H4 (cell line): ENCODE results near the gene SERPINA5. TPM values are rescaled to one million over a fixed set of nuclear protein-coding genes. Genes with fewer than 3 reads are reported as not detected.
"Not testable (repeated sequence)": the region's sequence is repeated elsewhere in the genome, so short reads cannot be mapped to it uniquely, and the experiment has no call there.

Experiments
- DNase-seq: peaks from one replicate; pipeline ENCODE4 v3.0.0-alpha.2; 2015; ENCODE audit warnings: low spot score
- total RNA-seq: library from RNA; depleted of rRNA; stranded (reverse); fragments of >200 nt; shearing (Covaris generic); gene quantifications from 2 replicates; pipeline ENCODE4 v1.2.3, GENCODE V29; 2014

Gene SERPINA5
- total RNA-seq, 1 experiment from 2014 or later, result 1.6 TPM

DNA sequence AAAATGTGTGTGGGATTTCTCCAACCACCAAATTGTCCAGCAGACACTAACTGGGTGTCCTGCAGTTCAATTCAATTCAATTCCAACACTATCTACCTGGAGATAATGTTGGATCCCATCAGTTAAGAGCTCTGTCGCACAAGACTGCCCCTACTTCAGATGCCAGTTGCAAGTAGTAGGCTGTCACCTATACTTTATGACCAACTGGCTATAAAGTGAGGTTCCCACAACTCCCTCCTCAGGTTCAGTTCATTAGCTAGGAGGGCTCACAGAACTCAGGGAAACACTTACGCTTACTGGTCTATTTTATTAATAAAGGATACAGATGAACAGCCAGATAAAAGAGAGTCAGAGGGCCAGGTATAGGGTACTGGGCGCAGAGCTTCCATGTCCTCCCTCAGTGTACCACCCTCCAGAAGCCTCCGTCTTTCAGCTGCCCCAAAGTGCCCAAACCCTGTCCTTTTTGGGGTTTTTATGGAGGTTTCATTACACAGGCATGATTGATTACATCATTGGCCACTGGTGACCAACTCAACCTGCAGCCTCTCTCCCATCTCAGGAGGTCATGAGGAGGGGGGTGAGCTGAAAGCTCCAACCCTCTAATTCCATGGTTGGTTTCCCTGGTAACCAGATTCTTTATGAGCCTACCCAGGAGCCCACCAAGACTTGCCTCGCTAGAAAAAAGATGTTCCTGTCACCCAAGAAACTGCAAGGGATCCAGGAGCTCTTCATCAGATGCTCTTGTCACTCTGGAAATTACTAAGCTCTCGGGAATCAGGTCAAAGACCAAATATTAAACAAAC, 7.5 kb upstream of the SERPINA5 start:
- no peak for DNase-seq

- DNase-seq, result no peak
Measured at GRCh38 chr14:94574336-94574735, 6.9 kb upstream of the SERPINA5 start.

- DNase-seq, result no peak
Measured at GRCh38 chr14:94575730-94576585, 5.3 kb upstream of the SERPINA5 start.

DNA sequence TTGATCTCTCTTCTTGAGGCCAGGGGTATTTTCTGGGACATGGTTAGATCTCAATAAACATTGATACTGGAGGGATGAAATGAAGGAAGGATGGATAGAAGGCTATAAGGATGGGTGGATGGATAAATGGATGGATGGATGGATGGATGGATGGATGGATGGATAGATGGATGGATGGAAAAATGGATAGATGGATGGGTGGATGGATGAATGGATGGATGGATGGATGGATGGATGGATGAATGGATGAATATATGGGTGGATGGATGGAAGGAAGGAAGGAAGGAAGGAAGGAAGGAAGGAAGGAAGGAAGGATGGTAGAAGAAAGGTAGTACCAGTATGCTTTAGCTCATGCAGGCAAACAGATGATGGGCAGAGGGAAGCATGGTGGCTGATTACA, 3.8 kb upstream of the SERPINA5 start:
- DNase-seq, result not testable (repeated sequence)

DNA sequence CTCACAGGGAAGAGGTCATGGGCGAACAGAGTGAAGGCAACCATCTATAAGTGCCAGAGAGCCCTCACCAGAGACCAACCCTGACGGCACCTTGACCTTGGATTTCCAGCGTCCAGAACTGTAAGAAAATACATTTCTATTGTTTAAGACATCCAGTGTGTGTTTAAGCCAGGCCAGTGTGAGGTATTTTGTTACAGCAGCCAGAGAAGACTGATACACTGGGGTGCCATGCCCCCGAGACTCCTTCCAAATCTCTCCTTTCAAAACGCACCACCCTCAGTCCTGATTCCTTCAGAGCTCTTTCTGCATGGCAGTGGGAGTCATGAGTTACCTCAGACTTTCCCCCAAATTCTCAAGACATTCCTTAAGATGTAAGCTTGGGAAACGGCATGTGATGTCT, 2.5 kb upstream of the SERPINA5 start:
- DNase-seq, result no peak

DNA sequence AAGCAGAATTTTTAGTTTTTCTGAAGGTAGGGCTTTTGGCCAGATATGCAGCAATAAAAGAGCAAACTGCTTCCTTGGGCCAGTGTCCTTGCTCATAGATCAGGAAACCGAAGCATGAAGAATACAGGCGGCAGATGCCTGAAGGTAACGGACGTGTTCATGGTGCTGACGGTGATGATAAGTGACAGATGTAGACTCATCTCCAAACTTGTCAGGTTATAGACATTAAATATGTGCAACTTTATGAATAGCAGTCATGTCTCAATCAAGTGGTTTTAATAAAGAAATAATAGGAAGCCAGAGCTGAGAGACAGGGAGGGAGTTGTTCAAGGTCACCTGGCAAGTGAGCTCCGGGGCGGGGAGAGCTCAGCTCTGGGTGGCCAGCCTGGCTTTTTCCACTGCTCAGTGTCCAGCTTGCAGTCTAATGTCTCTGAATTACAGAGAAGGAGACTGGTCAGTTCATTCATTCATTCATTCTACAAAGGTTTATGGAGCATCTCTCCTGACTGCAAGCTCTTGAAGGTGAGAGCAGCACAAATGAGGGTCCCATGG, 1.0 kb downstream of the SERPINA5 start:
- no peak for DNase-seq

DNA sequence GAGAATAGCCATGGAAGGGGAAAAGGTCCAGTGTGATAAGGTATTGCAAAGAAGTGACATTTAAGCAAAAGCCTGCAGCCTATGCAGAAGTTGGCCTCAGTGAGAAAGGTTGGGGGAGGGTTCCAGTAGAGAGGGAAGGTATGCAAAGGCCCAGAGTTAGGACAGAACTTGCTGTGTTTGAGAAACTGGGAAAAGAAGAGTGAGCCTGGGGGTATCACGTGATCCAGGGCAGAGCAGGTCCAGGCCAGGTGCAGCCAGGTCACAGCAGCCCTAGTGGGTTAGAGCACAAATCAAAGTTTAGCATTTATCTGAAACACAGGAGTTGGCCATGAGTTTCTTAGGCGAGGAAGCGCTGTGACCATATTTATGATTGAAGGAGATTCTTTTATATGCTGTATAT, 1.6 kb downstream of the SERPINA5 start:
- no peak for DNase-seq

GRCh38 chr14:94583557-94583956, 2.3 kb downstream of the SERPINA5 start:
- DNase-seq, result no peak

- no peak for DNase-seq
Measured at GRCh38 chr14:94584591-94585280, 3.5 kb downstream of the SERPINA5 start.

GRCh38 chr14:94586635-94587034, 5.4 kb downstream of the SERPINA5 start:
- no peak for DNase-seq

- DNase-seq, result no peak
Measured at GRCh38 chr14:94588311-94588710, 7.1 kb downstream of the SERPINA5 start.

DNA sequence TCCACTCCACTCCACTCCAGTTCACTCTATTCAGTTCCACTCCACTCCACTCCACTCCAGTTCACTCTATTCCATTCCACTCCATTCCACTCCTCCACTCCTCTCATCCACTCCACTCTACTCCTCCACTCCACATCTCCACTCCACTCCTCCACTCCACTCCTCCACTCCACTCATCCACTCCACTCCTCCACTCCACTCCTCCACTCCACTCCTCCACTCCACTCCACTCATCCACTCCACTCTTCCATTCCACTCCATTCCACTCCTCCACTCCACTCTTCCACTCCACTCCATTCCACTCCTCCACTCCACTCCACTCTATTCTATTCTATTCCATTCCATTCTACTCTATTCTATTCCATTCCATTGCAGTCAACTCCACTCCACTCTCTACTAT, 9.8 kb downstream of the SERPINA5 start:
- no peak for DNase-seq

DNA sequence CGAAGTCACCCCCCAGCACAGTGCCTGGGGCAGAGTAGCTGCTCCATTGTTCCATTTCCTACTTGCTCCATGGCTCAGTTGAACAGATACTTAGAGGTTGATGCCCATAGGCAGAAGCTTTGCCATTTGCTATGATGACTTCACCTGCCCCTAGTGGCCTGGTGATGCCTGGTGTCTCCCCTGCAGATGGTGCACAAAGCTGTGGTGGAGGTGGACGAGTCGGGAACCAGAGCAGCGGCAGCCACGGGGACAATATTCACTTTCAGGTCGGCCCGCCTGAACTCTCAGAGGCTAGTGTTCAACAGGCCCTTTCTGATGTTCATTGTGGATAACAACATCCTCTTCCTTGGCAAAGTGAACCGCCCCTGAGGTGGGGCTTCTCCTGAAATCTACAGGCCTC, 10.6 kb downstream of the SERPINA5 start:
- no peak for DNase-seq

DNA sequence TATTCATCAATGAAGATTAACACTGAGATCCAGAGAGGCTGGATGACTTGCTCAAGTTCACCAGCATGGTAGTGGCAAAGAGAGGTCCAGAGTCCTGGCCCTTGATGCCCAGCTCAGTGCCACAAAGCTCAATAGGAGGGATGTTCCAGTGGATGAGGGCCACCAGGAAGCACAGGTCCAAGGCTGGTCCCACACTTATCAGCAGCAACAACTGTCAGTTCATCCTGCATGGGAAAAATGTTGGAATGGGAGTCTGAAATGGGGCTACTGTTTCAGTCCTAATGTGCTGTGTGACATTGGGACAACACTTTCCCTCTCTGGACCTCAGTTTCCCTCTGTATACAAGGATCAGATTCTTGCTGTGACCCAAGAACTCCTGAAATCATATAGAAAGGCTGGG, 11.2 kb downstream of the SERPINA5 start:
- DNase-seq, result no peak

GRCh38 chr14:94593376-94593748, 12.1 kb downstream of the SERPINA5 start:
- DNase-seq, result no peak

DNA sequence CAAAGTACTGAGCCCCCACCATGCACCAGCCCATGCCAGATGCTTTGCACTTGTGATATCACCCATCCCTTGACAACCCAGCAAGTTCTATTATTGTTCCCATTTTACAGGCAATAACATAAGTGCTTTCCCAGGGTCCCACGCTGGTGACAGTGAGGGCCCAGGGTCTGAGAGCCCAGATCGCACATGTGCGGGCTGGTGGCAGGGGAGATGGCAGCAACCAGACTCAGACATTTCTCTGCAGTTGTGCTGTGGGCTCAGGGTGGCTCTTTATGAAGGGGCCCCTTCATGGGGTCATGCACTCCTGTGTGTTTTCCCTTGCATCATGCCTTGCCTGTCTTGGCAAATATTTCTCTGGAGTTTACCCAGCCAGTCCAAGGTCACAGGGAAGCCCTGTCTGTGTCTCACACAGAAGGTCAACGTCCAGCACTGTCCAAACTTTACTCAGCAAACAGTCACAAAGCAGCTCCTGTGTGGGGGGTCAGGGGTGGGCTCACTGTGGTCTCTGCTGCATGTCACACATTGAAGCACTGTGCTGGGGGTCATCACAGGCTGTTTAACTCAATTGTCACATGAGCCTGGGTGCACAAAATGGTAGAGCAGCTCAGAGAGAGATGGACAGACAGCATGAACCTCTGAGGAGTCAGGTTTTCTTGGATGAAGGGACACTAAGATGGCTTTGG, 12.7 kb downstream of the SERPINA5 start:
- DNase-seq, result no peak

DNA sequence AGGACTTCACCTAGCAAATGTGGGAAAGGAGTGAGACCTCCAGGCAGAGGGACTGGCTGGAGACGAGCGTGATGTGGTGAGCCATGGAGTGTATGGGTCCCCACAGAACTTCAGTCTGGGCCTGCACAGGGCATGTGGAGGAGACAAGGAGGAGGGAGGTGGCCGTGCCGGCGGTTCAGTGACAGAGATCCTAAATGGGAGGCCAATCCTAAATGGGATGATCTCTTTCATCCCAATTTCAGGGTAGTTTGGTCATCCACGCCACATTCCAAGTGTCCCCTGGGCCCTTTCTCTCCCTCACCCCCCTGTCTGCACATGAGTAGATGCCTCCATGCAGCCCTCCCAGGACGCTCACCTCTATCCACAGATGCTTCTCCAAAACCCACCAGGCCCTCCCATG, 13.2 kb downstream of the SERPINA5 start:
- DNase-seq, result no peak

DNA sequence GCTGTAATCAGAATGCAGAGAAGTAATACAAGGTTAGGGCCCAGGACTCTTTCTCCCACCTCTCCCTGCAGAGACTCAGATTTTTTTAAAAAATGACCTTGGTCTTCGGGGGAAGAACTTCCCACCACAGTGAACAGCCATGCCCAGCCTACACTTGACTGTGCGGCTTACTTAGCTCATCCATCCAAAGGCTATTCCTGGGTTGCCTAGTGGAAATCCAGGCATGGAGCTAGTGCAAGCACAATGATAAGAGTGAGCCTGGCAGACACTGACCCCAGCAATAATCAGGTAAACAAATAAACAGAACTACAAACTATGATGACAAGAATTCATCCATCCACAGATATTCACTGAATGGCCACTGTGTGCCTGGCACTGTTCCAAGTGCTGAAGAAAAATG, 14.7 kb downstream of the SERPINA5 start:
- DNase-seq, result no peak

- DNase-seq, result no peak
Measured at GRCh38 chr14:94596361-94596760, 15.1 kb downstream of the SERPINA5 start.

DNA sequence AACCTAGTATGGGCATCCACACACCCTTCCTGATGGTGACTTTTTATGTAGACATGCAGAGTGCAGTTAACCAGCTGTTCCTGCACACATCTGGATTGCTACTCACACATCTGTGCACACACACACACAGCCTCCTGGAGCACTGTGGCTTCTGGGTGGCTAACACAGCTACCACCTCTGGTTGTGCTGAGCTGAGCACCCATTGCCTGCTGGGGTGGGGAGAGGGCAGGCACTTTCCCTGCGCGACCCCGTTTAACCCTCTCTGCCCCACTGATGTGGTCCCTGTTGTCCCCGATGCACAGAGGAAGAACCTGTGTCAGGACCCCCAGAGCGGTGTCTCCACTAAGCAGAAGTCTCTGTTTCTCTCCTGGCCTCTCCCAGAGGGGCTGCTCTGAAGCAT, 16.6 kb downstream of the SERPINA5 start:
- no peak for DNase-seq

GRCh38 chr14:94598506-94598815, 17.2 kb downstream of the SERPINA5 start:
- no peak for DNase-seq
